ENCODE measurements around the gene C1orf116.

C1orf116 gene

GRCh38 chr1:207034998-207035397, 2.4 kb upstream of the C1orf116 start:
- no peak for DNase-seq (ENCODE audit: low read depth)

- DNase-seq (ENCODE audit: low read depth), result no peak
Measured at GRCh38 chr1:207034208-207034607, 1.7 kb upstream of the C1orf116 start.

- no peak for DNase-seq (ENCODE audit: low read depth)
Measured at GRCh38 chr1:207033302-207033701, 746 bp upstream of the C1orf116 start.

DNA sequence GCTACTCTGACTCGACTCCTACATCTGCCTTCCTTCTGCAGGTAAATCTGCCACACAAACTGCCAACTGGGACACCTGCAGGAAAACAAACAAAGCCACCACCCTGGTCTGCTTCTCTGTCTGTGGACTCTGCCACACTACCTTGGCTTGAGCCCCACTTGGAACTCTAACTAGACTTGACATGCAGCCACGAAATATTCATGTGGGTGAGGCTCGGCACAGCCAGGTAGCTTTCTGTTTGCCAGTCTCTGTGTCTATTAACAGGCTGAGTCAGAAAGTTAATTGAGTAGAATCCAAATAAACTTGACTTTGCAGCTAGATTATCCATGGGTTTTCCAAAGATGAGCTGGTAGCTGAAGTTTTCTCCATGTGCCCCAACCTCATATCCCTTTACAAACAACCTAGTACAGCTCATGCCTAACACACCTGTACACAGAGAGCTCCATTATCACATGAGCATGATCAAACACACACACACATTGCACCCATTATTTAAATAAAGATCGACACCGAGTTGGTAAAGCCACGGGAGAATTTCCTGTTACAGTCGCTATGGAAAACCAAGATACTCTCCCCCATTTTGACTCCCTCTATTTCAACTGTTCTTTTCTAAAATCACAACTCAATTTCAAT, 808 bp downstream of the C1orf116 start:
- no peak for DNase-seq (ENCODE audit: low read depth)

DNA sequence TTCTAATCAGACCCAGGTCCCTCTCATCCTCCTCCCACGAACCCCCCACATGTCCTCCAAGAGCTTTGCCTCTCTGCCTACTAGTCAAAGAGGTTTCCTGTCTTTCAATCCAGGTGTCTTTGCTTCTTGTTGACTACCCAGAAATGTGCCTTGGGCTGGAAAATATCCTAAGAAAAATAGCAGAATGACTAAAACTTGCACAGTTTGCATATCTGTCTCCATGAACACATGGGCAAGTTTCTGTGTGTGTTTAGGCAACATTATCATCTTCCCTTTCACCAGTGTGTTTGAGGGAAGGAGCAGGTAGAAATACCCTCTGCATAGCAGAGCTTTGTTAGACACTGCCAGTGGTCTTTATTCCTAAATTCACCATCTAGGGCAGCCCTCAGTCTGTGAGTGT, 1.5 kb downstream of the C1orf116 start:
- DNase-seq (ENCODE audit: low read depth), result no peak

DNA sequence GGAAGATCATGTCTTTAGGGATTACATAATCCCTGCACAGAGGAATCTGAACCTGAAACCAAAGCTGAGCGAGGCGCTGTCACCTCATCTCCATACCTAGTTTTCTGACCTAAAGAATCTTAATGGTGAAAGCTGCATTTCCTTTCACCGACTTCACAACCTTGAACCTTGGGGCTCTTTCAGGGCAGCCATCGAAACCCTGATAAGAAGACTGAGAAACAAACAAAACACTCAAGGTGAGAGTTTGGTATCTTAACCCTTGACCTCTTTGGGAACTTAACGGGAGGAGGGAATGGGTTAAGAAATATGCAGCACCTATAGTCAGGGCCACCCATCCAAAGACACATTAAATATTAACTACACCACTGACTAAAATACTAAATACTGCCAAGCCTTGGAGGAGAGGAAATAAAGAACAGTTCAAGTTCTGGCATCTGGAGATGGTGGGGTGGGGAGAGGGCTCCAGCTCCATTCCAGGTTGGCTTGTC, 2.0 kb downstream of the C1orf116 start:
- no peak for DNase-seq (ENCODE audit: low read depth)

GRCh38 chr1:207029701-207030521, 2.6 kb downstream of the C1orf116 start:
- no peak for DNase-seq (ENCODE audit: low read depth)

- no peak for DNase-seq (ENCODE audit: low read depth)
Measured at GRCh38 chr1:207028884-207029650, 3.5 kb downstream of the C1orf116 start.

- no peak for DNase-seq (ENCODE audit: low read depth)
Measured at GRCh38 chr1:207027921-207028320, 4.6 kb downstream of the C1orf116 start.

DNA sequence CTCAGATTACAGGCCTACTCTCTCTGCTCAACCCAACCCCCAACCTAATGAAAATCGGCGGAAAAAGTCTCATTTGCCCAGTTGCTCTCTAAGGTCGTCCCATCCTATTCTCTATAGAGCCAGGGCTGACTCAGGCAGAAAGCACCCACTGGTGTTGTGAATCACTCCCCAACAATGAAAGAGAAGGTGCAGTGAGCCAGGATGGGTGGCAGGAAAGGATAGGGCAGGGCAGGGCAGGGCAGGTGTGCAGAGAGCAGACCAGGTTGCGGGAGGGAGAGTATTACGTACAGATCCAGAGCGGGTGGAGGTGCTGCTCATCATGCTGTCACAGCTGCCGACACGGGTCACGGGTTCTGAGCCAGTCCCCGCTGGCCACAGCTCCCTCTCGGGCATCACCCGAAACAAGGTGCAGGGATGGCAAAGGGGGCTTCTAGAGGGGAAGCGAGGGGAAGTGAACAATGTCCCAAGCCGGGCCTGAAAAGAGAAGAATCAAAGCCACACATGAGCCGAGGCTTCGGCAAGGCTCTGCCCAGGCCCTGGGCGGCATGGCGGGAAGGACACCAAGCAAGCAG, 5.3 kb downstream of the C1orf116 start:
- no peak for DNase-seq (ENCODE audit: low read depth)

GRCh38 chr1:207026104-207026534, 6.4 kb downstream of the C1orf116 start:
- no peak for DNase-seq (ENCODE audit: low read depth)

DNA sequence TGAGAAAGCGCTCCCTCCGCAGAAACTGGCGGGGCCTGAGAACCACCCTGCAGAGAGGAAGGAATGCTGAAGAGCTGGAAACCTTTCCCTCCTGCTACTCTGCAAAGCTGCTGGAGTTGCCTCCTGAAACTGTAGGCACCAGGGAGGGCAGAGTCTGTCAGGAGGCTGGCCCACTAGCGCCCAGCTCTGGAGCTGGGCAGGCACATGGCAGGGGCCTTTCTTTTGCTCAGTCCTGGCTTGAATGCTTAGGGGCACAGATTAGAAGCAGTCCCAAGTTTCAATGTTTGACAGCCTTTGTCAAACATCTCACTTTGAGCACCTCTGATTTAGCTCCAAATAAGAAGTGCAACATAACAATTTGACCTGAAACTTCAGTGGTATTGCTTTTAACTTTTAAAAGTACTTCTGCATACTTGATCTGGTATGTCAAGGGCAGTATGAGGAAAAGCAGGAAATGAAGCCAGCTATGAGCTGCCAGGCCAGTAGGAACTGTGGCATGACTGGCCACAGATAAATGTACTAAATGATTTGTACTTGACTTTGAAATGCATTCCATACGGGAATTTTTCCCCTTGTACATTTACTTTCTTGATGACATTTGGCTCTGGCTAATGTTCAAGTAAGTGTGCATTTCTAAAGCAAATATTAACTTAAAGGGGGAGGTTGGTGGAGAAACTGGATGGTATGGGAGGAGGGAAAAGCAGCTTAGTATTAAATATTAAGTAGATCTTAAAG, 7.2 kb downstream of the C1orf116 start:
- DNase-seq (ENCODE audit: low read depth), result no peak

DNA sequence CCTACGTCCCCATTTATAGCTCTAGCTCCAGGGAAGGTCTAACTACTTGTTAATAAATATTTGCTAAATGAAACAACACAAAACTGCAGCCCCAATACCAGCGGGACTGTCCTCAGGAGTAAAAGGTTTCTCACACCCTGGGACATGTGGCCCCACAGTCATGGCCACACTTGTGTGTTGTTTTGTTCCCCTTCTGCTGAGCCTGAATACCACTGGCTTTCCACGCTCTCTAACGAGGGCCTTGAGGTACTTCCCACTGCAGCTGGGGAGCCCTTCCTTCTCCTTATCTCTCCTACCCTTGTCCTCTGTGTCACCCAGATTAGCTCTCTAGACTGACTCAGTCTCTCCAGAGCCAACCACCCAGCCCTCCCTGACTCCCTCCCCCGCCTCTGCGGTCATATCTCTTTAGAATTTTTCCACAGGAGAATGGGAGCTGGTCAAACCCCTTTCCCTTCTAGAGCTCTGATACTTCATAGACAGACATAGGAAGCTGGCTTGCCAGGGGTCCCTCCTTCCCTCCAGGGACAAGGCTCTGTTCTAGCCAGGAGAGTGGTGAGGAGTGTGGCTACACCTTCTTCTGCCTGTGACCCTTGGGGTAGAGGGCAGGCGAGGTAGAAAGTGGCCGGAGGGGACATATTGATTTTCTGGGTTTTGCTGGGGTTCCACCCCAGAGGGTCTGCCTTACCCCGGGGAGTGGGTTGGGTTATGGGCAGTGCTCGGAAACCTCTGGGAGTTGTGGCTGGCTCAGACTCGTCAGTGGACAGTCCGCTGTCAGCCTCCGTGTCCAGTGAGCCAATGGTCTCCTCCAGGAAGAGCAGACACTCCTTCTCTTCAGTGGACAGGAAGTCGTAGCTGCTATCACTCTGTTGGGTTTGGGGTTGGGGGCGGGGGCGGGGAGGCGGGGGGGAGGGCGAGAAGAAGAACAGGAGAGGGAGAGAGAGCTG, 8.1 kb downstream of the C1orf116 start:
- DNase-seq (ENCODE audit: low read depth), result no peak

GRCh38 chr1:207022996-207023679, 9.4 kb downstream of the C1orf116 start:
- DNase-seq (ENCODE audit: low read depth), result no peak

GRCh38 chr1:207021876-207022596, 10.5 kb downstream of the C1orf116 start:
- DNase-seq (ENCODE audit: low read depth), result no peak

DNA sequence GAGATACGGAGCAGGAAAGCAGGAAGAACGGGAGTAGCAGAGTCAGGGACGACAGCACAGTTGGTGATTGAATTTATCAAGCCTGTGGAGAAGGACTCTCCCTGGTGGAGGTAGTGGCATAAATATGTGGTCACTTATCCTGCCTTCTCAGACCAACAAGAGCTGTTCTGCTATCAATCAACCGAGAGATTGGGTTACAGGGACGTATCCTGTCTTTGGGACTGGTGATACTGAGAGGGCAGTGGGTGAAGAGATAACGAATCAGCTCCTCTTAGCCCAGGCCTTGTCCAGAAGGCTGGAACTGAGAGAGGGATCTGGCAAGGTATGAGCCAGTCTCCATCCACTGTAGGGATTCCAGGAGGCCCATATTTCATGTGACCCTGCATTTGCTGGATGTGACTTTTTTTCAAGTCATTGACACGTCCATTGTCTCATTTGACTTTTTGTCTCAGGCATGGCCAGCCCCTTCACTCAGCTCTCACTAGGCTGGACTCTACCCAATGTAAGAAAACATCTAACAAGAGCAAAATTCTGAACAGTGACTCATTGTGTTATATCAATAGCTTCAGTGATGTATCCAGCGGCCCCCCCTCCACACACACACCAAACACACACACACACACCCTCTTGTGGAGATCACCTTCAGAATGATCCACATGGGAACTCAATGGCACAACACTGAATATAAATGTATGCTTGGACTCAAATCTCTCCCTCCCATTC, 11.3 kb downstream of the C1orf116 start:
- DNase-seq (ENCODE audit: low read depth), result no peak

DNA sequence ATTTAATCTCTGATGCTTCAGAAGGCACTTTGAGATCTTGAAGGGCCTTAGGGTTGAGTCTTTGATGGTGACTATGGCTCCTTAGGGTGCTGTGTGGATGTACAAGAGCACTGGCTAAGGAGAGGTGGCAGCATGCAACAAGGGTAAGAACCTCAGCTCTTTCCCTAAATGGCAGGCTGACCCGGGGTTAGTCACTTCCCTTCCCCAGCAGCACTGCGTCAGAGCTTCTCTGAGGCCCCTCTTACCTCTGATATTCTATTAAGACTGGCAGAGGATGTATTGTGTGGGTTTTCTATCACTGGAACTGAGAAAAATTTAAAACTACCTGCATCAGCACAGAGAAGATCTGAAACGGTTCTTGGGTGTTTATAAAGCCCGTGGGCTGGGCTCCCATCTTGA, 11.8 kb downstream of the C1orf116 start:
- no peak for DNase-seq (ENCODE audit: low read depth)

- no peak for DNase-seq (ENCODE audit: low read depth)
Measured at GRCh38 chr1:207020065-207020708, 12.4 kb downstream of the C1orf116 start.
